Osteoblast (primary cell): Measurements from ENCODE around the gene PDE10A. TPM values are rescaled to one million over a fixed set of nuclear protein-coding genes. Genes with fewer than 3 reads are reported as not detected.

ENCODE experiments used
- DNase-seq: peaks from one replicate; pipeline ENCODE4 v3.0.0; 2011; ENCODE audit warnings: low spot score, mixed read lengths; ENCODE audit not compliant: insufficient read length; ENCODE audit errors: missing footprints
- H2AFZ ChIP-seq: 2 replicates; pipeline ENCODE4 v1.6.0; 2011; ENCODE audit warnings: mild to moderate bottlenecking, low read length
- H3K27ac ChIP-seq: 2 replicates; pipeline ENCODE4 v1.5.1; 2011; ENCODE audit warnings: mild to moderate bottlenecking, low read depth, low read length, moderate library complexity
- H3K27me3 ChIP-seq: 2 replicates; pipeline ENCODE4 v1.6.0; 2012; ENCODE audit warnings: mild to moderate bottlenecking, control low read depth, inconsistent platforms, low read length, moderate library complexity; ENCODE audit not compliant: insufficient read depth
- H3K36me3 ChIP-seq: 2 replicates; pipeline ENCODE4 v1.5.1; 2011; ENCODE audit warnings: mild to moderate bottlenecking, low read length, control low read depth, moderate library complexity; ENCODE audit not compliant: insufficient read depth
- H3K4me1 ChIP-seq: 2 replicates; pipeline ENCODE4 v1.5.1; 2011; ENCODE audit warnings: mild to moderate bottlenecking, low read length, control low read depth, moderate library complexity; ENCODE audit not compliant: insufficient read depth
- H3K4me2 ChIP-seq: 2 replicates; pipeline ENCODE4 v1.6.0; 2011; ENCODE audit warnings: mild to moderate bottlenecking, low read length; ENCODE audit not compliant: insufficient read depth
- H3K4me3 ChIP-seq: fragments of 200-600 bp; sonication (generic); 3 replicates; pipeline ENCODE4 v1.5.1; 2012; ENCODE audit warnings: mild to moderate bottlenecking, low read length, inconsistent platforms; ENCODE audit not compliant: insufficient read depth
- H3K79me2 ChIP-seq: 2 replicates; pipeline ENCODE4 v1.6.0; 2012; ENCODE audit warnings: mild to moderate bottlenecking, low read length, control low read depth, inconsistent platforms; ENCODE audit not compliant: insufficient read depth
- H3K9me3 ChIP-seq: 2 replicates; pipeline ENCODE4 v1.5.1; 2011; ENCODE audit warnings: low read depth, low read length, control low read depth
- H4K20me1 ChIP-seq: 2 replicates; pipeline ENCODE4 v1.6.0; 2012; ENCODE audit warnings: mild to moderate bottlenecking, low read length, control low read depth; ENCODE audit not compliant: insufficient read depth
- total RNA-seq: library from RNA; depleted of rRNA; stranded (reverse); fragments of >200 nt; gene quantifications from 2 replicates; pipeline ENCODE4 v1.2.3, GENCODE V29; 2012
- TF ChIP-seq, protein P1 (sequence below): IDR thresholded peaks from 2 replicates; pipeline ENCODE4 v1.5.1; 2011; ENCODE audit warnings: mild to moderate bottlenecking, low read depth, low read length, moderate library complexity; ENCODE audit errors: extremely low read depth

PDE10A gene
- total RNA-seq, 1 donor, result 3.3 TPM

DNA sequence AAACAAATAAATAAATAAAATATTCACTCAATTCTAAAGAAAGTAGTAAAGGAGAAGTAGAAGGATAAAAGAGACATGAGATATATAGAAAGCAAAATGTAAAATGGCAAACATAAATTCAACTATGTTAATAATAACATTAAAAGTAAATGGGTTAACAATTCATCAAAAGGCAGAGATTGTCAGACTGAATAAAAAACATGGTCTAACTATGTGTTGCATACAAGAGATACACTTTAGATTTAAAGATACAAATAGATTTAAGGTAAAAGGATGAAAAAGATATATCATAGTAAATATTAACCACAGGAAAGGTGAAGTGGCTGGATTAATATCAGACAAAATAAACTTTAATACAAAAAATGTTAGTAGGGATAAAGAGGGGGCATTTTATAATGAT lies 35.8 kb upstream of the PDE10A start:
- H3K4me2 ChIP-seq, result no peak overlapping the region
- no peak overlapping the region for H2AFZ ChIP-seq
- H3K36me3 ChIP-seq, result no peaks in the 10 kb centered on the region
- H3K4me1 ChIP-seq, result peaks cover 4% of the 10 kb centered on the region
- TF ChIP-seq, protein P1, sequence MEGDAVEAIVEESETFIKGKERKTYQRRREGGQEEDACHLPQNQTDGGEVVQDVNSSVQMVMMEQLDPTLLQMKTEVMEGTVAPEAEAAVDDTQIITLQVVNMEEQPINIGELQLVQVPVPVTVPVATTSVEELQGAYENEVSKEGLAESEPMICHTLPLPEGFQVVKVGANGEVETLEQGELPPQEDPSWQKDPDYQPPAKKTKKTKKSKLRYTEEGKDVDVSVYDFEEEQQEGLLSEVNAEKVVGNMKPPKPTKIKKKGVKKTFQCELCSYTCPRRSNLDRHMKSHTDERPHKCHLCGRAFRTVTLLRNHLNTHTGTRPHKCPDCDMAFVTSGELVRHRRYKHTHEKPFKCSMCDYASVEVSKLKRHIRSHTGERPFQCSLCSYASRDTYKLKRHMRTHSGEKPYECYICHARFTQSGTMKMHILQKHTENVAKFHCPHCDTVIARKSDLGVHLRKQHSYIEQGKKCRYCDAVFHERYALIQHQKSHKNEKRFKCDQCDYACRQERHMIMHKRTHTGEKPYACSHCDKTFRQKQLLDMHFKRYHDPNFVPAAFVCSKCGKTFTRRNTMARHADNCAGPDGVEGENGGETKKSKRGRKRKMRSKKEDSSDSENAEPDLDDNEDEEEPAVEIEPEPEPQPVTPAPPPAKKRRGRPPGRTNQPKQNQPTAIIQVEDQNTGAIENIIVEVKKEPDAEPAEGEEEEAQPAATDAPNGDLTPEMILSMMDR, result no peak
- no peaks in the 10 kb centered on the region for H3K9me3 ChIP-seq
- H3K4me3 ChIP-seq, result no peak overlapping the region
- no peaks in the 10 kb centered on the region for H4K20me1 ChIP-seq
- H3K27me3 ChIP-seq, result no peaks in the 10 kb centered on the region
- no peak overlapping the region for H3K27ac ChIP-seq
- no peak for DNase-seq
- H3K79me2 ChIP-seq, result no peaks in the 10 kb centered on the region

DNA sequence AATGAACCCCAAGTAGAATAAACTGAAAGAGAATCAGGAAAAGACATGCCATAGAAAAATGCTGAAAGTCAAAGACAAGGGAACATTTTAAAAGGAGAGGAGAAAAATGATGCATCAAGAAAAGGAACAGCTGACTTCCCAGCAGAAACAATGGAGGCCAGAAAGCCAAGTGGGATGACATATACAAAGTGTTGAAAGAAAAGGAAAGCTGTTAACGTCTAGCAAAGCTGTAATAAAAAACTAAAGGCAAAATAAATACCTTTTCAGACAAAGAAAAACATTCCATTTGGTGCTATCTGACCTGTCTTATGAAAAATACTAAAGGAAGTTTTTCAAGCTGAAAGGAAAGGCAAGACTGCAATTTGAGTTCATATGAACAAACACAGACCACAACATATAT lies 34.1 kb upstream of the PDE10A start:
- no peaks in the 10 kb centered on the region for H3K27me3 ChIP-seq
- H4K20me1 ChIP-seq, result no peaks in the 10 kb centered on the region
- no peak for DNase-seq
- no peaks in the 10 kb centered on the region for H3K79me2 ChIP-seq
- no peaks in the 10 kb centered on the region for H3K36me3 ChIP-seq
- TF ChIP-seq, protein P1, result no peak
- no peak overlapping the region for H3K4me3 ChIP-seq
- H2AFZ ChIP-seq, result no peak overlapping the region
- H3K9me3 ChIP-seq, result no peaks in the 10 kb centered on the region
- peaks cover 4% of the 10 kb centered on the region for H3K4me1 ChIP-seq
- H3K4me2 ChIP-seq, result no peak overlapping the region
- no peak overlapping the region for H3K27ac ChIP-seq

DNA sequence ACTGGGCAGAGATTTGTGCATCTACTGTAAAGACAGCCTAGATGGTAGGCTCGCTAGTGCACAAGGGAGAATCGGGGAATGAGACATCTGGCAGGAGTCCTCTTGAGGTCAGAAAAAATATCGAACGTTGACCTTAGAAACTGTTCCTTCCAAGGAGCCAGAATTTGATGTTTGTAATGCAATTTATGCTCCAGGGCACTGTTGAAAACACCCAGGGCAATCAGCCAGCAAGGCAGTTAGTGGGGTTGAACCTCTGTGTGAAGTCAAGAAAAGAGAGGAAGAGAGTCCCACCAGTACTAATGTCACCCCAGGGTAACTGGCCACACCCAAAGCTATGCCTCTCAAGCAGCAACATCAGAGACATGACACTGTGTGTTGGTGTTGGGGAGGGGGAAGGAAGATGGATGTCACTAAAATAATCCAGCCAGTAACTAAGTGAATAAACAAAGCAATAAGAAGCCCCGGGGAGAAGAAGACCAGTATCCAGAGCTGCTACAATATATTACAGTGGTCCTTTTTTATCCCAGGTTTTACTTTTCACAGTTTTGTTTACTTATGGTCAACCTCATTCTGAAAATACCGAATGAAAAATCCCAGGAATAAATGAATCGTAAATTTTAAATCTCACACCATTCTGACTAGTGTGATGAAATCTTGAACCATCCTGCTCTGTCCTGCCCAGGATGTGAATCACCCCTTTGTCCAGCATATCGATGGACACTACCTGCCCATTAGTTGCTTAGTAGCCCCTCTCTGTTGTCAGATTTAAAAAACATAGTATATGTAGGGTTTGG lies 32.9 kb upstream of the PDE10A start:
- Histone ChIP-seq H3K4me1 (peaks cover 6% of the 10 kb centered on the region), H3K27me3 (no peaks in the 10 kb centered on the region), H3K36me3 (no peaks in the 10 kb centered on the region), H4K20me1 (no peaks in the 10 kb centered on the region), H2AFZ (no peak overlapping the region), H3K4me3 (no peak overlapping the region), H3K79me2 (no peaks in the 10 kb centered on the region), H3K27ac (no peak overlapping the region), H3K9me3 (no peaks in the 10 kb centered on the region), H3K4me2 (no peak overlapping the region)
- TF ChIP-seq, protein P1, result no peak
- DNase-seq, result no peak

DNA sequence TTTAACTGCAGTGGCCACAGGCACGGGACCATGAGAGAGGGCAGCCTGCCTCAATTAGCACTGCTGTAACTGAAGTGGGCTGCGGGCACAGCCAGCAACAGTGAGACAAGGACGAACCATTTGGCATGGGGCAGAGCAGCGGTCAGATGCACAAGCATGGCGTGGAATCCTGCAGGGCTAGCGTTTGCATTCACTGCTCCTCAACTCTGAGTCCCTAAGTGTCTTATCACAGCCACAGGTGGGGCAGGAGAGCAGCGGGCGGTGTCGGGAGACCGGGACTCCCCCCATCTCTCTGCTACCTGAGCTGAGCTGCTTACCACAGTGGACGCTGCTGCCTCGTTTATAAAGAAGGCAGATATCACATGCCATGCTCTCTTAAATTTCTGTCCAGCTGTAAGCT lies 31.3 kb upstream of the PDE10A start:
- no peaks in the 10 kb centered on the region for H3K36me3 ChIP-seq
- no peak overlapping the region for H3K4me3 ChIP-seq
- H3K27ac ChIP-seq, result no peak overlapping the region
- no peak overlapping the region for H3K4me2 ChIP-seq
- H4K20me1 ChIP-seq, result no peaks in the 10 kb centered on the region
- H3K79me2 ChIP-seq, result no peaks in the 10 kb centered on the region
- no peaks in the 10 kb centered on the region for H3K9me3 ChIP-seq
- no peaks in the 10 kb centered on the region for H3K27me3 ChIP-seq
- DNase-seq, result no peak
- TF ChIP-seq, protein P1, result no peak
- H2AFZ ChIP-seq, result no peak overlapping the region
- peaks cover 6% of the 10 kb centered on the region for H3K4me1 ChIP-seq
